ENCODE results near the gene SLIT3.
A peak's percentile ranks its signal among the peaks of the same experiment; 100 is the strongest.

Gene SLIT3

GRCh38 chr5:169221519-169221918 lies 79.4 kb downstream of the SLIT3 start:
- TF ChIP-seq CTCF (IDR thresholded peaks at IDR 0.05; ENCODE audit: low read depth, low read length): no peak
- Histone ChIP-seq H3K4me1 (peaks cover 56% of the 10 kb centered on the region), H3K4me3 (ENCODE audit: low read depth, low read length) (no peak overlapping the region), H3K27me3 (no peaks in the 10 kb centered on the region), H3K36me3 (no peaks in the 10 kb centered on the region), H3K9me3 (no peaks in the 10 kb centered on the region)
- DNase-seq: no peak

- no peak overlapping the region for H3K4me3 ChIP-seq (ENCODE audit: low read depth, low read length)
- no peaks in the 10 kb centered on the region for H3K9me3 ChIP-seq
- DNase-seq: no peak
- H3K36me3 ChIP-seq: no peaks in the 10 kb centered on the region
- TF ChIP-seq CTCF (IDR thresholded peaks at IDR 0.05; ENCODE audit: low read depth, low read length): no peak
- H3K27me3 ChIP-seq: no peaks in the 10 kb centered on the region
- peaks cover 45% of the 10 kb centered on the region for H3K4me1 ChIP-seq
Observed at GRCh38 chr5:169219961-169220360, 81.0 kb downstream of the SLIT3 start.

GRCh38 chr5:169219351-169219750 lies 81.6 kb downstream of the SLIT3 start:
- Histone ChIP-seq H3K4me1 (peaks cover 45% of the 10 kb centered on the region), H3K4me3 (ENCODE audit: low read depth, low read length) (no peak overlapping the region), H3K27me3 (no peaks in the 10 kb centered on the region), H3K36me3 (no peaks in the 10 kb centered on the region), H3K9me3 (no peaks in the 10 kb centered on the region)
- TF ChIP-seq CTCF (IDR thresholded peaks at IDR 0.05; ENCODE audit: low read depth, low read length): no peak
- DNase-seq: no peak

DNA sequence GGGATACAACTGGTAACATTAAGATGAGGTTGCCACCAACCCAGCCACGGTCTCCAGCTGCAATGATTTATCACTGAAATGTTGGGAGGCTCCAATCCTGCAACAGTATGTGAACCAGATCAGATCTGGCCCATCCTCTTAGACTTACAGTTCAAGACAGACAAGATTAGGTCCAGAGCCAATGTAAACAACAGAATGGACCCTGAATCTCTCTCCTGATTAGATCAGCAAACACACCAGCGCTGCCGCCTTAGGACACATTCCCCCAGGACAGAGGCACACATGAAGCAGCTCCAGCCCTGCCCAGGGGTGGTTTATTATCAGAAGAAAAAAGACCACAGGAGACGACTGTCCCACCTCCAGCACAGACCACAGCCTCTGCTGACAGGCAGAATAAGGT lies 82.1 kb downstream of the SLIT3 start:
- Histone ChIP-seq H3K4me1 (peaks cover 43% of the 10 kb centered on the region), H3K27me3 (no peaks in the 10 kb centered on the region), H3K36me3 (no peaks in the 10 kb centered on the region), H3K4me3 (ENCODE audit: low read depth, low read length) (no peak overlapping the region), H3K9me3 (no peaks in the 10 kb centered on the region)
- TF ChIP-seq CTCF (IDR thresholded peaks at IDR 0.05; ENCODE audit: low read depth, low read length): no peak
- DNase-seq: peak; percentile 70

GRCh38 chr5:169218176-169218575 lies 82.8 kb downstream of the SLIT3 start:
- no peaks in the 10 kb centered on the region for H3K36me3 ChIP-seq
- no peaks in the 10 kb centered on the region for H3K9me3 ChIP-seq
- no peaks in the 10 kb centered on the region for H3K27me3 ChIP-seq
- peaks cover 38% of the 10 kb centered on the region for H3K4me1 ChIP-seq
- no peak for DNase-seq
- H3K4me3 ChIP-seq (ENCODE audit: low read depth, low read length): no peak overlapping the region
- TF ChIP-seq CTCF (IDR thresholded peaks at IDR 0.05; ENCODE audit: low read depth, low read length): no peak

- TF ChIP-seq CTCF (IDR thresholded peaks at IDR 0.05; ENCODE audit: low read depth, low read length): no peak
- peaks cover 28% of the 10 kb centered on the region for H3K4me1 ChIP-seq
- no peaks in the 10 kb centered on the region for H3K36me3 ChIP-seq
- H3K27me3 ChIP-seq: no peaks in the 10 kb centered on the region
- H3K4me3 ChIP-seq (ENCODE audit: low read depth, low read length): no peak overlapping the region
- no peak for DNase-seq
- H3K9me3 ChIP-seq: no peaks in the 10 kb centered on the region
Observed at GRCh38 chr5:169216866-169217265, 84.1 kb downstream of the SLIT3 start.

Data from BE2C (cell line).